ENCODE data around the gene ANKH.

GRCh38 chr5:14675865-14676300, 195.7 kb downstream of the ANKH start:
- no peak for TF ChIP-seq CTCF (IDR thresholded peaks at IDR 0.05)
- TF ChIP-seq POLR2A (IDR thresholded peaks at IDR 0.05), result no peak
